ENCODE measurements around the gene C1QTNF9B. TPM values are rescaled to one million over a fixed set of nuclear protein-coding genes. Genes with fewer than 3 reads are reported as not detected.

Gene C1QTNF9B
- total RNA-seq, 1 donor from 2014 or later: not detected

DNA sequence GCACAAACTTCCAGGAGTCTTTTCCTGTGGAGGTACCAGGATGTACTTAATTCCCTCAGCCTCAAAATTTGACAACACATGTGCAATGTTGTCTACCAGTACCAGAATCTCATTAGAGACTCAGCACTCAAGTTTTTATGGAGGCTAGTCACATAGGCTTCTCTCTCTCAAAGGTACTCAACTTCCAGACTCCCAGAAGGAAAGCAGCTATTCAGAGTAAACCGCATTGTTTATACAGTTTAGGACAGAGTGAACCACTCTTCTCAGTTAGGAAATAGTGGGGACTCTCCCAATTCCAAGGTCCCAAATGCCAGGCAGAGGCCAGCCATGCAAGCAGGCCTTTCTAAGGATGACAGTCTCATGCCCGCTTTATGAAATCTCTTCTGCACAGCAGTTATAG lies 8.5 kb upstream of the C1QTNF9B start:
- no peaks in the 10 kb centered on the region for H3K9me3 Mint-ChIP-seq
- DNase-seq (no peak), ATAC-seq (ENCODE audit: low read depth) (no peak)
- peaks cover 4% of the 10 kb centered on the region for H3K4me1 Mint-ChIP-seq
- no peak overlapping the region for H3K27ac Mint-ChIP-seq
- H3K36me3 Mint-ChIP-seq (ENCODE audit: low read depth): no peaks in the 10 kb centered on the region
- no peak overlapping the region for H3K4me3 Mint-ChIP-seq
- TF ChIP-seq, protein P1, sequence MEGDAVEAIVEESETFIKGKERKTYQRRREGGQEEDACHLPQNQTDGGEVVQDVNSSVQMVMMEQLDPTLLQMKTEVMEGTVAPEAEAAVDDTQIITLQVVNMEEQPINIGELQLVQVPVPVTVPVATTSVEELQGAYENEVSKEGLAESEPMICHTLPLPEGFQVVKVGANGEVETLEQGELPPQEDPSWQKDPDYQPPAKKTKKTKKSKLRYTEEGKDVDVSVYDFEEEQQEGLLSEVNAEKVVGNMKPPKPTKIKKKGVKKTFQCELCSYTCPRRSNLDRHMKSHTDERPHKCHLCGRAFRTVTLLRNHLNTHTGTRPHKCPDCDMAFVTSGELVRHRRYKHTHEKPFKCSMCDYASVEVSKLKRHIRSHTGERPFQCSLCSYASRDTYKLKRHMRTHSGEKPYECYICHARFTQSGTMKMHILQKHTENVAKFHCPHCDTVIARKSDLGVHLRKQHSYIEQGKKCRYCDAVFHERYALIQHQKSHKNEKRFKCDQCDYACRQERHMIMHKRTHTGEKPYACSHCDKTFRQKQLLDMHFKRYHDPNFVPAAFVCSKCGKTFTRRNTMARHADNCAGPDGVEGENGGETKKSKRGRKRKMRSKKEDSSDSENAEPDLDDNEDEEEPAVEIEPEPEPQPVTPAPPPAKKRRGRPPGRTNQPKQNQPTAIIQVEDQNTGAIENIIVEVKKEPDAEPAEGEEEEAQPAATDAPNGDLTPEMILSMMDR (IDR thresholded peaks at IDR 0.05): no peak
- ChIA-PET CTCF (no interaction called here), POLR2A (no interaction called here)
- intact Hi-C loops (cut with micrococcal nuclease): no loop called here
- peaks cover 37% of the 10 kb centered on the region for H3K27me3 Mint-ChIP-seq

DNA sequence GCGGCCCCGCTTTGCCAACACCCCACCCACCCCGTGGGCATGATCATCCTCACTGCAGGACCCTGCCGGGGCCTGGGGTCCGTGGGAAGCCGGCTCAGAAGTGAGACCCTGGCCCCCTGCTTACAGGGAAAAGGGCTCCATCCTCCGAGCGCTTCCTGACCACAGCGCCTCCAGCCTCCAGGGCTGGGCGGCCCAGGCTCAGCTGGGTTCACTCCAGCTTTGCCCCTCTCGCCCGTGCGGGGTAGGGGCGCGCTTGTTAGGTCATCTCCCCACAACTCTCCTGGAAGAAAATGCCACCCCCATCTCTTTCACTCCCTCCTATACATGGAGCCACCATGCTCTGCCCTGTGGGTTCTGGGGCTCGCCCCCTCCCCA lies 6.6 kb upstream of the C1QTNF9B start:
- no peak overlapping the region for H3K27ac Mint-ChIP-seq
- no peak overlapping the region for H3K4me3 Mint-ChIP-seq
- ChIA-PET CTCF (no interaction called here), POLR2A (no interaction called here)
- peaks cover 28% of the 10 kb centered on the region for H3K27me3 Mint-ChIP-seq
- TF ChIP-seq, protein P1 (IDR thresholded peaks at IDR 0.05): no peak
- H3K4me1 Mint-ChIP-seq: peaks cover 4% of the 10 kb centered on the region
- intact Hi-C loops (cut with micrococcal nuclease): no loop called here
- no peaks in the 10 kb centered on the region for H3K9me3 Mint-ChIP-seq
- no peak for ATAC-seq (ENCODE audit: low read depth)
- DNase-seq: no peak
- no peaks in the 10 kb centered on the region for H3K36me3 Mint-ChIP-seq (ENCODE audit: low read depth)

DNA sequence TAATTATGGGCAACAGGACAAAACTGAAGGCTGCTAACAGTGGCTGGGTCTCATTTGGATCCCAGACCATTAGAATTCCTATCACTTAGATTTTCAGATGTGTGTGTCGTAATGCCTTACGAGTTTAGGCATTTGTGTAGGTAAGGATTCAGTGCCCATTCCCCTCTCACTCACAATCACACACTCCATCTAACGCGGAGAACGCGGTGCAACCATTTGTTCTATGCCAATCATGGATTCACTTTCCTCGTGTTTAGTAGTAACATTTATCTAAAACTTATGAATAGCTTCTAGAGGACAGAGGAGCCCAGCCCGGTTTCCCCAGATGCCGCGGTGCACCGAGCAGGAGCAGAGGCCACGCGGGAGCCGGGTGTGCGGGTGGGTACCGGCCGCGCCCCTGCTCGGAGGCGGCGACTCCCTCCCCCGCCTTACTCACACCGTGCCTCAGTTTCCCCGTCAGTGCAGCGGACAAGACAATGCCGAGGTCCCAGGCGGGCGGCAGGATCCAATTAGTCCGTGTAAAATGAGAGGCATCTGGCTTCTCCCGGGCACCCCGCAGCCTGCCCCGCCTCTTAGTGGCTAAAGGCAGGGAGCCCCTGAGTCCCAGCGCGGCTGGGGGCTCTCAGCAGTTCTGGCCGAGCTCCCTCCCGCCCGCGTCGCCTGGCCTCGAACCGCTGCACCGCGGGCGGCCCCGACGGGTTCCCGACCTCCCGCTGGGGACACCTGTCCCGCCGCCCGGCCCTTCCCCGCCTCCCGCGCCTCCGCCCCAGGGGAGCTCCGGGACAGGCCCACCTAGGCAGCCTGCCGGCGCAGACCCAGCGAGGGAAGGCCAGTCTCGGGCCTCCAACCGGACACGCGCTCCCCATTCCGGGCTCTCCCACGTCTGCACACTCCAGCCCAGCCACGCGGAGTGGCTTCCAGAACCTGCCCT lies 5.9 kb upstream of the C1QTNF9B start:
- peaks cover 28% of the 10 kb centered on the region for H3K27me3 Mint-ChIP-seq
- ATAC-seq (ENCODE audit: low read depth): no peak

DNA sequence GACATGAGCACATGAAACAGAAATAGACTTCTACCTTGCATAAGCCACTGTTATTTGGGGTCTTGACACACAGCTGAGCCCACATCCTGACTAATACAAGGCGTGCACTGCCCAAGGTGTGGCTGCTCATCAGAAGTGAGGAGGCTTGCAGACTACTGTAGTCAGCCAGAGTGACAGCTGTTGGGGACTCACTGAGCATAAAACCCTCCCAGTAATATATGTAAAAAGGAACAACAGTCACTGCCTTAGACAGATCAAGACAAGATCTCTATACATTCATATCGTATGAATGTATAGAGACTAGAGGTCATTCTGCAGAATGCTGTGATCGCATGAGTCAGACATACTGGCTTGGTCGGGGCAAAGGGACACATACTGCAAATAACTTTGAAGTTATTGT lies 4.1 kb upstream of the C1QTNF9B start:
- intact Hi-C loops (cut with micrococcal nuclease): no loop called here
- ATAC-seq (ENCODE audit: low read depth): no peak
- H3K36me3 Mint-ChIP-seq (ENCODE audit: low read depth): no peaks in the 10 kb centered on the region
- DNase-seq: no peak
- peaks cover 4% of the 10 kb centered on the region for H3K4me1 Mint-ChIP-seq
- no peak overlapping the region for H3K27ac Mint-ChIP-seq
- ChIA-PET CTCF (no interaction called here), POLR2A (no interaction called here)
- peaks cover 24% of the 10 kb centered on the region for H3K27me3 Mint-ChIP-seq
- TF ChIP-seq, protein P1 (IDR thresholded peaks at IDR 0.05): no peak
- no peaks in the 10 kb centered on the region for H3K9me3 Mint-ChIP-seq
- H3K4me3 Mint-ChIP-seq: no peak overlapping the region

More for the DNA sequence above, 5.9 kb upstream of the C1QTNF9B start:
- no peak overlapping the region for H3K4me3 Mint-ChIP-seq
- H3K4me1 Mint-ChIP-seq: peaks cover 4% of the 10 kb centered on the region
- H3K9me3 Mint-ChIP-seq: no peaks in the 10 kb centered on the region
- TF ChIP-seq, protein P1 (IDR thresholded peaks at IDR 0.05): no peak
- H3K27ac Mint-ChIP-seq: no peak overlapping the region
- no peaks in the 10 kb centered on the region for H3K36me3 Mint-ChIP-seq (ENCODE audit: low read depth)
- CTCF ChIA-PET: interaction anchor here (1.2 kb wide), 1 partner anchor 437 kb away, joined by 3 read pairs; no protein-coding TSS in a partner anchor
- intact Hi-C loops (cut with micrococcal nuclease): no loop called here
- no peak for DNase-seq
- POLR2A ChIA-PET: no interaction called here

DNA sequence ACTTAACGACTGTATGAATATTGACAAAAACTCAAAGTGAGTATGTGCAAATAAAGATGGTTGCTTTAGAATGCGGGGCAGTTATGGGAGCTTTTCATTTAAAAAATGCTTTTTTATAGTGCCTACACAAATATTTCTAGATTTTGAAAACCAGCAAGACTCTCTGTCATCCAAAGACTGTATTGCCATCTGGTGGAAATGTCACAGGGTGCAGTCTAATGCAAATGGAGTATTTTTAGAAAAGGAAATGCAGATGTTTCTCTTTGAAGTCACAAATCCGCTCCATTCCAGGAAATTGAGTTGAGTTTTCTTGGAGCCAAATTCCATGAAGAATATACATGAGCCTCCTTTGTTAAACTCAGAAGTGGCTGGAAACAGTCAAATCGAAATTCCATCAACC lies 2.3 kb upstream of the C1QTNF9B start:
- ATAC-seq (ENCODE audit: low read depth) (peak; percentile 52), DNase-seq (no peak)
- CTCF ChIA-PET: interaction anchor here (1.2 to 1.9 kb wide), 3 partner anchors 321 to 434 kb away, joined by 3 to 5 read pairs (median 5); no protein-coding TSS in a partner anchor
- no peak overlapping the region for H3K27ac Mint-ChIP-seq
- H3K36me3 Mint-ChIP-seq (ENCODE audit: low read depth): no peaks in the 10 kb centered on the region
- no peaks in the 10 kb centered on the region for H3K9me3 Mint-ChIP-seq
- POLR2A ChIA-PET: no interaction called here
- H3K4me3 Mint-ChIP-seq: no peak overlapping the region
- TF ChIP-seq, protein P1 (IDR thresholded peaks at IDR 0.05): no peak
- H3K4me1 Mint-ChIP-seq: peaks cover 4% of the 10 kb centered on the region
- peaks cover 20% of the 10 kb centered on the region for H3K27me3 Mint-ChIP-seq
- intact Hi-C loops (cut with micrococcal nuclease): loop anchor here (1.0 kb wide), 1 partner anchor 433 kb away; no protein-coding TSS in a partner anchor
